ELR (cell line): ENCODE data around the gene HDGFL2.
"Not testable (repeated sequence)": the region's sequence is repeated elsewhere in the genome, so short reads cannot be mapped to it uniquely, and the experiment has no call there.

ENCODE experiments used
- DNase-seq: peaks from one replicate; pipeline ENCODE4 v3.0.0-alpha.2; 2015; ENCODE audit warnings: low read depth

The HDGFL2 gene

DNA sequence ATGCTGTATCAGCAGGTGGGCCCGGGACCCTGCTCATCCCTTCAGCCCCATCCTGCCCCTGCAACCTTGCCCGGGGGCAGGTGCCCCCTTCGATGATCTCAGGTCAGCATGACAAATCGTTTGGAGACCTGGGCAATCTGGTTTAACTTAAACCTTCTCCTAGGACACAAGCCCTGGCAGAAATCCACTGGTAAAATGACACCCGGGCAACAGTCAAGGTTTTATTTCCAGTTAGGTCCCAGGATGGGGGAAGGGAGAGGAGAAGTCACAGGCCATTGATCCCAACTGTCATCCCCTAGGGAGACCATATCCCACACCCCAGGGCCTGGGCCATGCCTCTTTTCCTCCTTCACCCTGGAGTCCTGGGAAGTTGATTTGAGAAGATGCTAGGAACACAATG, 64.7 kb downstream of the HDGFL2 start:
- no peak for DNase-seq

DNA sequence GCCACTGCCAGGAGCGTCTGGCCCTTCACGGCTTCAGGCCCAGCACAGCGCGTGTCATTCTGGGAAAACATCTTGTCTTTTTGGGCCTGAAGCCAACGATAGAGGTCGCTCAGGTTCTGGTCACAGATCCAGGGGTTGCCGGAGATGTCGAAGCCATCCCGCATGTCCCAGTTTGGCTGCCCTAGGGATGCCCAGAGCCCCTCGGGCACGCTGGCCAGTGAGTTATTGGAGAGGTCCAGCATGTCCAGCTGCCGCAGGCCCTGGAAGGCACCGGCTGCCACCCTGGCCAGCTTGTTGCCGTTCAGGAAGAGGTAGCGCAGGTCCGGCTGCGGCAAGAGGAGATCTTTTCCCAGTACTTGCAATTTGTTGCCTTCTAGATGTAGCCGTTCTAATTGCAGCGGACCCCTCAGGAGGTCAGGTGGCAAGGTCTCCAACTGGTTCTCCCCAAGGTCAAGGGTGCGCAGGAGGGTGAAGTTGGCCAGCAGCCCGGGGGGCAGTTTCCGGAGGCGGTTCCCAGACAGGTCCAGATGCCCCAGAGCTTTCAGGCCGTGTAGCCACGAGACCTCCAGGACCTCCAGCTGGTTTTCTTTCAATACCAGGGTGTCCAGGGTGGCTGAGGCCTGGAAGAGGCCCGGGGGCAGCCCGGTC, 66.0 kb downstream of the HDGFL2 start:
- DNase-seq: no peak

GRCh38 chr19:4538601-4538954, 66.5 kb downstream of the HDGFL2 start:
- no peak for DNase-seq

DNA sequence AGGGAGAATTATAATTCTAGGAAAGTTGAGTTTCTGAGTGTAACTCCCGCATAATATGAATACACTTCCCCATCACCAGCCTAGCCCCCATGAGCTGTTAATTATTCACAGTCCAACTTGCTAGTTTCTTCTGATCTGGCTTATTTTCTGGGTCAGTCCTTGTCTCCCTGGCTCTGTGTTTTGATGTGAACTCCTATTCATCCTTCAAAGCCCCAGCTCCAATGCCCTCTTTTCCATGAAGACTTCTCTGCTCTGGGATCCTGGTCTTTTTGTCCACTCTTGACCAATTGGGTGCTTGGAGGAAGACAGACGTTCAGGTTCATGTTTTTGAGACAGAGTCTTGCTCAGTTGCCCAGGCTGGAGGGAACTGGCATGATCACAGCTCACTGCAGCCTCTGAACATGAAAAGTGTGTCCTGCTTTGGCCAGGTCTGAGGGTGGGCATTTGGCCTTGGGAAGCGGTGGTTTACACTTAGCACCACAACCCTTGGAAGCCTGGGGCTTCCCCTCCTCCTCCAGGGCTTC, 67.1 kb downstream of the HDGFL2 start:
- no peak for DNase-seq

DNA sequence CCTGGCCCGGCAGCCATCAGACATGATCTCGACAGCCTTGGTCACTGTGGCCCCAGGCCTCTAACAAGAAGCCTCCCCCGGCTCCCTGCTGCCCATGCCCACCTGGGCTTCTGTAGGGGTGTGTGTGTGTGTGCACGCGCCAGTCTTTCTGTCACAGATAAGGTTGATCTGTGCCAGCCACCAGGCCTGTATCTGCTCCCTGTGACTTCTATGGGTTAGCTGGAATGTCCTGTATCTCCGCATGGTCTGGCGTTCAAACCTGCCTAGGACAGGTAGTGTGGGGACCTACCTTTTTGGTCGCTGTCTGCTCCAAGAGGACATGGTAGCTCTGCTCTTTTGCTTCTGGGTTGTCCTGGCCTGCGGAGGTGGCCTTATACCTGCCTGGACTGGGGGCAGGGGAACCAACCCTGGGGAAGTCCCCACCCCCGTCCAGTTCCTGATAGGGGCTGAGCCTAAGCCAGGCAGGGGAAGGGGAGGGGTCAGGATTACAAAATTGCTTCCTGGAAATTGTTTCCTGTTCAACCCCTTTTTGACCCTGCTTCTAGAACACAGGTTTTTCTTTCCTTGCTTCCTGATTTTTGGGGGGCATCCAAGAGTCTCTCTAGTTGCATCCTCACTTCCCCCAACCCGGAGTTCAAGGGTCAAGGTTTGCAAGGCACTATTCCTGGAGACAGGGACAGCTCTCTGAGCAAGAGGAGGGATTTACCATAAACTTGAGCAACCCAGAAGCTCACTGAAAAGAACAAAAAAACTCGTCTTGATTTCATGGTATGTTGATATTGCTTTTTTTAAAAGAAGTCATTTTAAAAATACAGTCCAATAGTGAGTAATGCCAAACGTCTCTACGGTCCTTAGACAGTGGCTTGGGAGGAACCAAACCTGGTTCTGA, 67.8 kb downstream of the HDGFL2 start, which contains the start of gene LRG1:
Gene LRG1, minus strand, starts transcription at position 344 of the 889 bp plus-strand sequence. Its CDS starts 23 bp downstream, at position 321.
- DNase-seq: no peak

DNA sequence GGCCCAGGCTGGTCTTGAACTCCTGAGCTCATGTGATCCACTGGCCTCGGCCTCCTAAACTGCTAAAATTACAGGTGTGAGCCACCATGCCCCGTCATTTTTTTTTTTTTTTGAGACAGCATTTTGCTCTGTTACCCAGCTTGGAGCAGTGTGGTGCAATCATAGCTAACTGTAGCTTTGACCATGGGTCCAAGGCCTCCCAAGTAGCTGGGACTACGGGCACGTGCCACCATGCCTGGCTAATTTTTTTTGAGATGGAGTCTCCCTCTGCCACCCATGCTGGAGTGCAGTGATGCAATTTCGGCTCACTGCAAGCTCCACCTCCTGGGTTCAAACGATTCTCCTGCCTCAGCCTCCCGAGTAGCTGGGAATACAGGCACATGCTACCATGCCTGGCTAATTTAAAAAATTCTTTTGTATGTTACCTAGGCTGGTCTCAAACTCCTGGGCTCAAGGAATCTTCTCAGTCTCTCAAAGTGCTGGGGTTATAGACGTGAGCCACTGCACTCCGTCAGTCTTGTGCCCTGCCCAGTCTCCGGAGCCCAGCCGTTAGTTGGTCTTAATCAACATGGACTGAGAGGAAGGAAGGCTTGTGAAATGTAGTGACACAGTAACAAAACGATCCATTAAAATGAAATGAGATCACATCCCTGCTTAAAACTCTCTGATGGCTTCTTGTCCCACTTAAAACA, 69.2 kb downstream of the HDGFL2 start:
- no peak for DNase-seq

DNA sequence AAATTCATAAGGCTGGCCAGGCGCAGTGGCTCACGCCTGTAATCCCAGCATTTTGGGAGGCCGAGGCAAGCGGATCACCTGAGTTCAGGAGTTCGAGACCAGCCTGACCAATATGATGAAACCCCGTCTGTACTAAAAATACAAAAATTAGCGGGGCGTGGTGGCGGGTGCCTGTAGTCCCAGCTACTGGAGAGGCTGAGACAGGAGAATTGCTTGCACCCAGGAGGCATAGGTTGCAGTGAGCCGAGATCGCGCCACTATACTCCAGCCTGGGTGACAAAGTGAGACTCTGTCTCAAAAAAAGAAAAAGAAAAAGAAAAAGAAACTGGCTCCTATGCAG, 69.7 kb downstream of the HDGFL2 start:
- not testable (repeated sequence) for DNase-seq

DNA sequence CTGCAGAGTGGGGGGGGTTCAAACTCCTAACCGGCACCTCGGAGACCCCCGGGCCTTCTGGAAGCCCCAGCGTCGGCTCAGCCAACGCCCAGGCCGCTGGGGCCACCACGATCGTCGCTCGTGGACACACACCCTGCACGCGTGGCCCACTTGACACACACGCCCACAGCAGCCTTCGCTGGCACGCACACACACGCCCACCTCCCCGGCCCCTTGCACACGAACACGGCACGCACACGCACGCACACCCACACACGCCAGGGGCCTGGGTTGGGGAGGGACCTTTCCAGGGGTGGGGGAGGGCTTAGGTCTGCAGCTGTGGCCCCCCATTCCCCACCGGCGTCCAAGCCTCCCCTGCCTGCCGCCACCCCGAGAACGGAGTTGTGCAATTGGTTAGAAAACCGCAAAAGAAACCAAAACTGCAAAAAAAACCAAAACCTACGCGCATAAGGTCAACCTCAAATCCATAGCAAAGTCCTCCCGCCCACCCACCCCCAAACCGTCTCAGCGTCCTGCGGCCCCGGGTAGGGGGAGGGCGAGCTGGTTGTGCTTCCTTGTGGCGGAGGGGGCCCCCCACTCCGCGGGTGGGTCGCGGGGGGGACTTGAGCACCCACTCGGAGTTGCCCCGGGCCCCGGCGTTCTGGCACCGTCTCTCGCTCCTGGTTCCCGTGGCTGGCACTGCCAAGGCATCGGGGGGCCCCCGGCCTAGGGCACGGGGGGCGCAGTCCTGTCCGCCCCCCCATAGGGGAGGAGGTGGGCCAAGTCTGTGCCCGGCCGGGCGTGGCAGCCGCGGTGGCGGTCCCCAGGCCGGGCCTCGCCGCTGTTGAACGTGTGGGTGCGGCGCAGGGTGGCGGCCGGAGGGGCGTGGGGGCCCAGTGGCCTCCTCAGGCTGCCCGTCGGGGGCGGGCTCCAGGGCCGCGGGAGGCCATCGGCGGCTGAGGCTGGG, 71.1 kb downstream of the HDGFL2 start:
- no peak for DNase-seq

DNA sequence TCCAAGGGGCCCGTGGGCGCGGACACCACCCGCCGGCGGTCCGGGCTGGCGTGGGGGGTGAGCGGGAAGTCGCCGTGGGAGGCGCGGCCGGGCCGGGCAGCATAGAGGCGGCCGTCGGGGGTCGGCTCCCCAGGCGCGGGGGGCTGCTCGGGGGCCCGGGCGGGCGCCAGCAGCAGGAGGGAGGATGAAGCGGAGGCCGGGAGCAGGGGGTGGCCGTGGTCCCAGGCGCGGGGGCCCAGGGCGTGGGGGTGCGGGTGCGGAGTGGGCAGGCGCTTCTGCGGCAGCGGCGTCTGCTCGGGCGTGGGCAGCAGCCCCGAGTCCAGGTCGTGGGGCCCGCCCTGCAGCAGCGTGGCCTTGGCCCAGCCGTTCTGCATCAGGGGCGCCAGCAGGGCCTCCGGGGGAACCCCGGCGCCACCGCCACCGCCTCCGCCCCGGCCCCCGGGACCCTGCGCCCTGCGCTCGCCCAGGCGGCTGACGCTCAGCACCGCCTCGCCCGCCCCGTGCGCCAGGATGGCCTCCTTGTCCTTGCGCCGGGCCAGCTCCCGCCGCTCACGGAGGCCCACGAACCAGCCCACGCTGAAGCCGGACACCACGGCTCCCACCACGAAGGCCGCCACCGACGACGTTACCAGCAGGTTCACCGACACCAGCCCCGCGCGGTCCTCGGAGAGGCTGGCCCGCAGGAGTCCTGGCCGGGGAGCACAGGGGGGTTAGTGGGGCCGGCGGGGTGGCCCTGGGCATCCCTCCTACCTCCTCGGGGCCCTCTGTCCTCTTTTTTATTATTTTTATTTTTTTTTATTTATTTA, 71.9 kb downstream of the HDGFL2 start:
- DNase-seq: no peak

GRCh38 chr19:4547303-4548237, 75.5 kb downstream of the HDGFL2 start:
- DNase-seq: peak; percentile 32

- DNase-seq: no peak
Observed at GRCh38 chr19:4548238-4548584, 76.1 kb downstream of the HDGFL2 start.

- no peak for DNase-seq
Observed at GRCh38 chr19:4550018-4550417, 77.9 kb downstream of the HDGFL2 start.

GRCh38 chr19:4550479-4551050, 78.5 kb downstream of the HDGFL2 start:
- no peak for DNase-seq
